ENCODE measurements around the gene RNFT2. TPM values are rescaled to one million over a fixed set of nuclear protein-coding genes. Genes with fewer than 3 reads are reported as not detected.
A peak's percentile ranks its signal among the peaks of the same experiment; 100 is the strongest.

The RNFT2 gene
- total RNA-seq, 4 donors from 2014 or later, result 0.55 TPM; not detected in 3

- intact Hi-C loops (cut with DNase I; ENCODE audit: low total_unique reads), result no loop called here
- Histone ChIP-seq H3K27me3 (no peaks in the 10 kb centered on the region), H3K4me1 (peaks cover 10 to 13% of the 10 kb centered on the region in 2 donors), H3K9me3 (no peaks in the 10 kb centered on the region), H3K27ac (peak overlapping the region; percentile 83 to 95 (median 92)), H3K4me3 (peak overlapping the region in 2 of 4 donors; percentile 80 to 87), H3K36me3 (no peaks in the 10 kb centered on the region)
- TF ChIP-seq POLR2A (IDR thresholded peaks at IDR 0.05), result no peak
- TF ChIP-seq, protein P1, sequence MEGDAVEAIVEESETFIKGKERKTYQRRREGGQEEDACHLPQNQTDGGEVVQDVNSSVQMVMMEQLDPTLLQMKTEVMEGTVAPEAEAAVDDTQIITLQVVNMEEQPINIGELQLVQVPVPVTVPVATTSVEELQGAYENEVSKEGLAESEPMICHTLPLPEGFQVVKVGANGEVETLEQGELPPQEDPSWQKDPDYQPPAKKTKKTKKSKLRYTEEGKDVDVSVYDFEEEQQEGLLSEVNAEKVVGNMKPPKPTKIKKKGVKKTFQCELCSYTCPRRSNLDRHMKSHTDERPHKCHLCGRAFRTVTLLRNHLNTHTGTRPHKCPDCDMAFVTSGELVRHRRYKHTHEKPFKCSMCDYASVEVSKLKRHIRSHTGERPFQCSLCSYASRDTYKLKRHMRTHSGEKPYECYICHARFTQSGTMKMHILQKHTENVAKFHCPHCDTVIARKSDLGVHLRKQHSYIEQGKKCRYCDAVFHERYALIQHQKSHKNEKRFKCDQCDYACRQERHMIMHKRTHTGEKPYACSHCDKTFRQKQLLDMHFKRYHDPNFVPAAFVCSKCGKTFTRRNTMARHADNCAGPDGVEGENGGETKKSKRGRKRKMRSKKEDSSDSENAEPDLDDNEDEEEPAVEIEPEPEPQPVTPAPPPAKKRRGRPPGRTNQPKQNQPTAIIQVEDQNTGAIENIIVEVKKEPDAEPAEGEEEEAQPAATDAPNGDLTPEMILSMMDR (IDR thresholded peaks at IDR 0.05 in 4 of 5, conservative IDR thresholded peaks at IDR 0.05 in 1 of 5), result no peak
- in situ Hi-C loops (cut with MboI; ENCODE audit: low sequenced_read_pairs in 4 of 4), result no loop called here
- ATAC-seq (no peak), DNase-seq (no peak)
These were observed 82.0 kb downstream of the RNFT2 start for GRCh38 chr12:116820064-116820656.

GRCh38 chr12:116821291-116821690 is 83.2 kb downstream of the RNFT2 start:
- Histone ChIP-seq H3K27me3 (no peaks in the 10 kb centered on the region), H3K4me1 (peaks cover 10 to 13% of the 10 kb centered on the region in 2 donors), H3K9me3 (no peaks in the 10 kb centered on the region), H3K4me3 (no peak overlapping the region), H3K27ac (no peak overlapping the region), H3K36me3 (no peaks in the 10 kb centered on the region)
- no peak for TF ChIP-seq POLR2A (IDR thresholded peaks at IDR 0.05)
- TF ChIP-seq, protein P1 (IDR thresholded peaks at IDR 0.05 in 4 of 5, conservative IDR thresholded peaks at IDR 0.05 in 1 of 5), result no peak
- ATAC-seq (no peak), DNase-seq (no peak)
- intact Hi-C loops (cut with DNase I; ENCODE audit: low total_unique reads) (no loop called here), in situ Hi-C loops (cut with MboI; ENCODE audit: low sequenced_read_pairs in 4 of 4) (no loop called here)

DNA sequence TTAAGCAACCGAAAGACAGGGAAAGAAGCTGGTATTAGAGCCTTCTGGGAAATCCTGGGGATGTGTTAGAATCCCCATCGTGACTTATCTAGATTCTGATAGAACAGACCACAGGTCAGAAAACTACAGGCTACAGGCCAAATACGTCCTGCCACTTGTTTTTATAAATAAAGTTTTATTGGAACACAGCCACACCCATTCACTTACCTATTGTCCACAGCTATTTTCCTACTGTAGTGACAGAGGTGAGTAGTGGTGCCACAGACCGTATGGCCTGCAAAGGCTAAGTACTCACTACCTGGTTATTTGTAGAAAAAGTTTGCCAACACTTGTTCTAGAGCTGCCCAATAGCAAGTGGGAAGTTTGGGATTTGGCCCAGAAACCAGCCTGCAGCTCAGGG is 89.3 kb downstream of the RNFT2 start:
- DNase-seq, result no peak
- intact Hi-C loops (cut with DNase I; ENCODE audit: low total_unique reads) (no loop called here), in situ Hi-C loops (cut with MboI; ENCODE audit: low sequenced_read_pairs in 4 of 4) (no loop called here)
- no peak for ATAC-seq
- Histone ChIP-seq H3K4me1 (no peaks in the 10 kb centered on the region), H3K9me3 (no peaks in the 10 kb centered on the region), H3K27ac (no peak overlapping the region), H3K4me3 (no peak overlapping the region), H3K27me3 (no peaks in the 10 kb centered on the region), H3K36me3 (no peaks in the 10 kb centered on the region)
- TF ChIP-seq, protein P1 (IDR thresholded peaks at IDR 0.05 in 4 of 5, conservative IDR thresholded peaks at IDR 0.05 in 1 of 5), result no peak
- no peak for TF ChIP-seq POLR2A (IDR thresholded peaks at IDR 0.05)

GRCh38 chr12:116832353-116832752 is 94.2 kb downstream of the RNFT2 start:
- intact Hi-C loops (cut with DNase I; ENCODE audit: low total_unique reads) (no loop called here), in situ Hi-C loops (cut with MboI; ENCODE audit: low sequenced_read_pairs in 4 of 4) (no loop called here)

More at GRCh38 chr12:116832353-116832752, 94.2 kb downstream of the RNFT2 start:
- no peak for DNase-seq
- Histone ChIP-seq H3K36me3 (no peaks in the 10 kb centered on the region), H3K9me3 (no peaks in the 10 kb centered on the region), H3K27me3 (no peaks in the 10 kb centered on the region), H3K4me1 (no peaks in the 10 kb centered on the region), H3K27ac (no peak overlapping the region), H3K4me3 (no peak overlapping the region)
- no peak for TF ChIP-seq POLR2A (IDR thresholded peaks at IDR 0.05)
- TF ChIP-seq, protein P1 (IDR thresholded peaks at IDR 0.05 in 4 of 5, conservative IDR thresholded peaks at IDR 0.05 in 1 of 5), result no peak
- no peak for ATAC-seq
